Sigmoid colon (tissue), 7 donors: Measurements from ENCODE around the gene OBSL1. TPM values are rescaled to one million over a fixed set of nuclear protein-coding genes. Genes with fewer than 3 reads are reported as not detected.

Experiments
- DNase-seq: peaks from one replicate; pipeline ENCODE4 v3.0.0-alpha.2; 2019
- H3K27ac ChIP-seq, 4 donors: fragments of 200-600 bp; sonication (generic); one replicate each; pipeline ENCODE4 v1.5.1; 2016 to 2019; ENCODE audit warnings: mild to moderate bottlenecking in 1 of 4
- H3K27me3 ChIP-seq, 3 donors: fragments of 200-600 bp; sonication (generic); one replicate each; pipeline ENCODE4 v1.5.1; 2019; ENCODE audit warnings: mild to moderate bottlenecking in 1 of 3
- H3K36me3 ChIP-seq, 4 donors: fragments of 200-600 bp; sonication (generic); one replicate each; pipeline ENCODE4 v1.5.1; 2016 to 2019
- H3K4me1 ChIP-seq, 4 donors: fragments of 200-600 bp; sonication (generic); one replicate each; pipeline ENCODE4 v1.5.1; 2017 to 2019
- H3K4me3 ChIP-seq, 4 donors: fragments of 200-600 bp; sonication (generic); one replicate each; pipeline ENCODE4 v1.5.1; 2017 to 2019; ENCODE audit warnings: mild to moderate bottlenecking in 2 of 4, moderate library complexity in 1 of 4
- H3K9me3 ChIP-seq, 4 donors: fragments of 200-600 bp in 3 of 4; sonication (generic) in 3 of 4; one replicate each; pipeline versions ENCODE4 v1.5.1 to v1.6.1; 2013 to 2019
- EP300 ChIP-seq, 4 donors: sonication (generic); formaldehyde crosslinking; IDR thresholded peaks; one replicate each; pipeline ENCODE4 v1.6.1; 2017; ENCODE audit warnings: antibody characterized with exemption in 4 of 4
- POLR2A ChIP-seq, 2 donors: fragments of 450-650 bp; IDR thresholded peaks; one replicate each; pipeline ENCODE4 v1.6.1; 2016; ENCODE audit warnings: antibody characterized with exemption in 2 of 2, mild to moderate bottlenecking in 2 of 2, moderate library complexity in 2 of 2
- POLR2AphosphoS5 ChIP-seq, 4 donors: sonication (generic); formaldehyde crosslinking; IDR thresholded peaks; one replicate each; pipeline ENCODE4 v1.6.1; 2017; ENCODE audit warnings: antibody characterized with exemption in 4 of 4
- WGBS, 2 donors: extraction: QIAGEN DNeasy Blood & Tissue Kit; methylation state at CpG; one replicate each; pipeline ENCODE4 v1.1.7; 2013; 5-methylcytosine and 5-hydroxymethylcytosine counted together
- intact Hi-C: fragments of 100-400 bp; cut with DNase I; formaldehyde crosslinking; loops from one replicate; pipeline ENCODE4 v1.15.1; 2023
- polyA plus RNA-seq, 3 donors: library from polyadenylated mRNA; stranded (reverse); fragments of 200-250 nt; gene quantifications; one replicate each; pipeline ENCODE4 v1.2.3, GENCODE V29; 2013
- total RNA-seq, 4 donors: library from RNA; depleted of rRNA; stranded (reverse); fragments of >200 nt; gene quantifications; one replicate each; pipeline ENCODE4 v1.1.0, GENCODE V29; 2016
- TF ChIP-seq, protein P1 (sequence below), 4 experiments: fragments of 450-650 bp in 3 of 4; fragments of 200-600 bp in 1 of 4; IDR thresholded peaks; one replicate each; pipeline ENCODE4 v1.5.1; 2016 to 2019; ENCODE audit warnings: antibody characterized with exemption in 4 of 4, mild to moderate bottlenecking in 3 of 4, moderate library complexity in 2 of 4
- donor health status: healthy with polysubstance abuse.
- donor health status: Bipolar disorder and iron deficiency.
- donor health status: healthy.

OBSL1 gene
- total and polyA plus RNA-seq, 7 donors: 2.8 to 83.6 (median 34.6) TPM

DNA sequence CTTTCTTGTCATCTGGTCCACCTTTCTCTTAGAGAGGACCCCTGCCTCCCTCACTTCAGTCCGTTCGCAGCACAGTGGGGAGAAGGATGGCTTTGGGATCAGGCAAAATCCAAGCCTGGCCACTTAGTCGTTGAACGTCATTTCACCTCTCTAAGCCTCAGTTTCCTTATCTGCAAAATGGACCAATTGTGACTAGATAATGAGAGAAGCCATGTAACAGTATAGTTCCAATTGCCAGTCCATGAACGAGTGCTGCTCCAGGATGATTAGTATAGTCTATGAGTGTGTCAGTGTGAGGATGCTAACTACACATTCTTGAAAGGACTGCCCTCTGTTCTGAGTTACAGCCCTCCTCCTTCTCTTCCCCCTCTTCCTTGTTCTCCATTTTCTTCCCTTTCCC is 1.8 kb upstream of the OBSL1 start:
- Histone ChIP-seq H3K27ac (no peak overlapping the region), H3K36me3 (no peaks in the 10 kb centered on the region), H3K27me3 (peaks cover 0 to 27% (median 0%) of the 10 kb centered on the region in 3 donors), H3K9me3 (no peaks in the 10 kb centered on the region), H3K4me3 (no peak overlapping the region), H3K4me1 (peaks cover 0 to 15% (median 13%) of the 10 kb centered on the region in 4 donors)
- 77 to 83% methylated on average over 5 of the region's 5 CpGs for WGBS, 2 donors
- TF ChIP-seq, protein P1, sequence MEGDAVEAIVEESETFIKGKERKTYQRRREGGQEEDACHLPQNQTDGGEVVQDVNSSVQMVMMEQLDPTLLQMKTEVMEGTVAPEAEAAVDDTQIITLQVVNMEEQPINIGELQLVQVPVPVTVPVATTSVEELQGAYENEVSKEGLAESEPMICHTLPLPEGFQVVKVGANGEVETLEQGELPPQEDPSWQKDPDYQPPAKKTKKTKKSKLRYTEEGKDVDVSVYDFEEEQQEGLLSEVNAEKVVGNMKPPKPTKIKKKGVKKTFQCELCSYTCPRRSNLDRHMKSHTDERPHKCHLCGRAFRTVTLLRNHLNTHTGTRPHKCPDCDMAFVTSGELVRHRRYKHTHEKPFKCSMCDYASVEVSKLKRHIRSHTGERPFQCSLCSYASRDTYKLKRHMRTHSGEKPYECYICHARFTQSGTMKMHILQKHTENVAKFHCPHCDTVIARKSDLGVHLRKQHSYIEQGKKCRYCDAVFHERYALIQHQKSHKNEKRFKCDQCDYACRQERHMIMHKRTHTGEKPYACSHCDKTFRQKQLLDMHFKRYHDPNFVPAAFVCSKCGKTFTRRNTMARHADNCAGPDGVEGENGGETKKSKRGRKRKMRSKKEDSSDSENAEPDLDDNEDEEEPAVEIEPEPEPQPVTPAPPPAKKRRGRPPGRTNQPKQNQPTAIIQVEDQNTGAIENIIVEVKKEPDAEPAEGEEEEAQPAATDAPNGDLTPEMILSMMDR (IDR thresholded peaks at IDR 0.05): no peak
- no peak for TF ChIP-seq POLR2A (IDR thresholded peaks at IDR 0.05)
- no peak for TF ChIP-seq POLR2AphosphoS5 (IDR thresholded peaks at IDR 0.05)
- no peak for TF ChIP-seq EP300 (IDR thresholded peaks at IDR 0.05)
- intact Hi-C loops: no loop called here
- no peak for DNase-seq

GRCh38 chr2:219572237-219573001 is 1.1 kb upstream of the OBSL1 start, which contains the start of gene INHA:
Gene INHA (plus strand): TSS chr2:219572310. CDS start chr2:219572375, 65 bp downstream.
- intact Hi-C loops: no loop called here
- no peaks in the 10 kb centered on the region for H3K9me3 ChIP-seq
- peak within 1 kb of the TSS; percentile 86 to 91 (median 88) for H3K27ac ChIP-seq
- peak within 1 kb of the TSS; percentile 66 to 69 (median 68) for H3K4me3 ChIP-seq
- peaks cover 0 to 25% (median 0%) of the 10 kb centered on the region in 3 donors for H3K27me3 ChIP-seq
- 84 to 91% methylated on average over 13 of the region's 13 CpGs for WGBS, 2 donors
- TF ChIP-seq, protein P1 (IDR thresholded peaks at IDR 0.05): no peak
- TF ChIP-seq POLR2A (IDR thresholded peaks at IDR 0.05): no peak
- no peak for TF ChIP-seq EP300 (IDR thresholded peaks at IDR 0.05)
- no peak for TF ChIP-seq POLR2AphosphoS5 (IDR thresholded peaks at IDR 0.05)
- peaks cover 0 to 15% (median 13%) of the 10 kb centered on the region in 4 donors for H3K4me1 ChIP-seq
- H3K36me3 ChIP-seq: no peaks in the 10 kb centered on the region
- DNase-seq: no peak

DNA sequence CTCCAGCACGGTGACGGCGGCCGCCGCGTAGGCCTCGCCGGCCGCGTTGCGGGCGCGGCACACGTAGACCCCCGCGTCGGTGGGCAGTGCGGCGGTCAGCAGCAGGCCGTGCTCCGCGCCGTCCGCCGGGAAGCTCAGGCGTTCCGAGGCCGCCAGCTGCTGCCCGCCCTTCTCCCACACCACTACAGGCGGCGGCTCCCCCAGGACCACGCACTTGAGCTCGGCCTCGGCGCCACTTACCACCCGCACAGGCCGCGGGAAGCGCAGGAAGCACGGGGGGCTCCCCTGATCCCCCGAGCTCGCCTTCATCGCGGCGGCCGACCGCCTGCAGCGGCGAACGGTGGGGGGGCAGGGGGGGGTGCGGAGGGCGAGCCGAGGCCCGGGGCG is 422 bp downstream of the OBSL1 start:
- no peak for DNase-seq
- intact Hi-C loops: loop anchor here (1.0 to 2.0 kb wide), 2 partner anchors 26 to 72 kb away; partner anchors contain the start of gene STK11IP
- Histone ChIP-seq H3K4me1 (peaks cover 0 to 15% (median 13%) of the 10 kb centered on the region in 4 donors), H3K36me3 (peaks cover 0 to 7% (median 0%) of the 10 kb centered on the region in 4 donors), H3K4me3 (peak overlapping the region; percentile 66 to 69 (median 68)), H3K27ac (peak overlapping the region; percentile 86 to 91 (median 88)), H3K9me3 (no peaks in the 10 kb centered on the region), H3K27me3 (peaks cover 0 to 10% (median 0%) of the 10 kb centered on the region in 3 donors)
- TF ChIP-seq POLR2AphosphoS5 (IDR thresholded peaks at IDR 0.05) (no peak), POLR2A (IDR thresholded peaks at IDR 0.05) (no peak), EP300 (IDR thresholded peaks at IDR 0.05) (no peak)
- 1% methylated on average over 55 of the region's 55 CpGs for WGBS, 2 donors

DNA sequence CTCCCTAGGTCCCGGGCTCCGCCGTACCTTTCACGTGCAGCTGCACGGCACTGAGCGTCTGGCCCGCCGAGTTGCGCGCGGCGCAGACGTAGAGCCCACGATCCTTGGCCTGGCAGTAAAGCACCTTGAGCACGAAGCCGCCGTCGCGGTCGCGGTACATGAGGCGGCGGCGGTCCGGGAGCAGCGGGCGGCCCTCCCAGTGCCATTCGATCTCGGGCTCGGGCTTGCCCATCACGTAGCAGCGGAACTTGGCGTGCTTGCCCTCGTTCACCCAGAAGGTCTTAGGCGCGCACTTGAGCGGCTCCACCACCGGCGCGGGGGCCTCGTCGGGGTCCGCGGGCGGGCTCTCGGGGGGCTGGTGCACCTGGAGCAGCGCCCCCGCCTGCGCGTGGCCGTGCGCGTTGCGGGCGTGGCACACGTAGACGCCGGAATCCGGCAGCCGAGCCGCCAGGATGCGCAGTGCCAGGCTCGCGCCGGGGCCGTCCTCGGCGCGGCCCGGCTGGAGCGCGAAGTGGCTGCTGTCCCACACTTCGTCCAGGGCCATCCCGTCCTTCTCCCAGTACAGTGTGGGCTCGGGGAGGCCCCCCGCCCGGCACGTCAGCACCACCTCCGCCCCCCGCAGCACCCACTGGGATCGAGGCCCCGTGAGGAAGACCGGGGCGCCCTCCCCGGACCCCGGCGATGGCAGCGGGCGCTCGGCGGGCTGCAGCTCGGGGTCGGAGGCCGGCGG is 980 bp downstream of the OBSL1 start:
- Histone ChIP-seq H3K4me1 (peaks cover 0 to 15% (median 13%) of the 10 kb centered on the region in 4 donors), H3K9me3 (no peaks in the 10 kb centered on the region), H3K4me3 (peak overlapping the region; percentile 66 to 69 (median 68)), H3K36me3 (peaks cover 0 to 7% (median 0%) of the 10 kb centered on the region in 4 donors), H3K27ac (peak overlapping the region; percentile 86 to 91 (median 88)), H3K27me3 (peaks cover 0 to 4% (median 0%) of the 10 kb centered on the region in 3 donors)
- DNase-seq: no peak
- no peak for TF ChIP-seq EP300 (IDR thresholded peaks at IDR 0.05)
- peak; percentile 28 to 57 (median 48) for TF ChIP-seq POLR2AphosphoS5 (IDR thresholded peaks at IDR 0.05)
- 17 to 20% methylated on average over 95 of the region's 95 CpGs for WGBS, 2 donors
- intact Hi-C loops: loop anchor here (2.0 kb wide), 1 partner anchor 72 kb away; no protein-coding TSS in a partner anchor

DNA sequence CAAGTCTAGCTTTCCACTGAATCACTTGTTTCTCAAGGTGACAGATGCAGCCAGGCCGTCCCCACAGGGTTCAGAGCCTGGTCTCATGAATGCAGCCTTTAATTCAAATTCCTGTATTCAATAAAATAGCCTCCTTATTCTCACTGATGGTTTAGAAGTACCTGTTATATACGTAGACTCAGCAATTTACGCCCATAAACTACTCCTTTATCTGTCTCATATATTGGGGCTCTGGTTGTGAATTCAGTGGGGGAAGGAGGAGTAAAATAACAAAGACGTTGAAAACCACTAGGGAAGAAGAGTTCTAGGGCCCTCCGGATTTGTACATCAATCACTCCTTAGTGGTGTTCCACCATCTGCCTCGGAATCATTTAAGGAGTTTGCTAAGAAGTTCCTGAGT is 1.7 kb downstream of the OBSL1 start:
- no peaks in the 10 kb centered on the region for H3K9me3 ChIP-seq
- TF ChIP-seq EP300 (IDR thresholded peaks at IDR 0.05): no peak
- no peak for TF ChIP-seq POLR2A (IDR thresholded peaks at IDR 0.05)
- TF ChIP-seq, protein P1 (IDR thresholded peaks at IDR 0.05): no peak
- TF ChIP-seq POLR2AphosphoS5 (IDR thresholded peaks at IDR 0.05): no peak
- peaks cover 0 to 15% (median 13%) of the 10 kb centered on the region in 4 donors for H3K4me1 ChIP-seq
- peak overlapping the region in 3 of 4 donors; percentile 87 to 91 (median 88) for H3K27ac ChIP-seq
- intact Hi-C loops: loop anchor here (2.0 kb wide), 1 partner anchor 73 kb away; no protein-coding TSS in a partner anchor
- H3K27me3 ChIP-seq: no peaks in the 10 kb centered on the region
- peak overlapping the region in 2 of 4 donors; percentile 66 for H3K4me3 ChIP-seq
- no peak for DNase-seq
- H3K36me3 ChIP-seq: peaks cover 0 to 11% (median 0%) of the 10 kb centered on the region in 4 donors
- WGBS, 2 donors: 91 to 93% methylated on average over 6 of the region's 6 CpGs
